H1 (cell line): ENCODE results near the gene CACNB4. TPM values are rescaled to one million over a fixed set of nuclear protein-coding genes. Genes with fewer than 3 reads are reported as not detected.

Experiments used
- CTCF ChIA-PET: fragments of 300-600 bp; sonication (Branson Sonifier 250); formaldehyde crosslinking; loops from one replicate; lab custom pipeline; 2021; ENCODE audit not compliant: partially characterized antibody; lab: Charles Lee
- POLR2A ChIA-PET: fragments of 300-600 bp; sonication (Branson Sonifier 250); formaldehyde crosslinking; loops from one replicate; lab custom pipeline; 2021; ENCODE audit warnings: inconsistent platforms; ENCODE audit not compliant: partially characterized antibody; lab: Charles Lee
- DNase-seq, 2 experiments: peaks; one replicate each; pipeline versions ENCODE4 v3.0.0 to v3.0.0-alpha.2; 2010 to 2022; ENCODE audit warnings: low spot score in 2 of 2, low read depth in 1 of 2, mixed read lengths in 1 of 2
- FAIRE-seq: peaks from 2 replicates; lab custom pipeline; 2011; peaks lifted over from hg19 to GRCh38; lab: Jason Lieb, UNC
- H2AFZ ChIP-seq: 2 replicates; pipeline ENCODE4 v1.8.1; 2012; ENCODE audit warnings: low read length, inconsistent platforms
- H2AK5ac ChIP-seq: 2 replicates; pipeline ENCODE4 v1.6.1; 2013; ENCODE audit warnings: low read depth, low read length
- H2BK120ac ChIP-seq: replicated peaks from 2 replicates; pipeline ENCODE3; 2013; ENCODE audit warnings: low read depth, low read length, inconsistent platforms
- H2BK12ac ChIP-seq: 2 replicates; pipeline ENCODE4 v1.6.1; 2013; ENCODE audit warnings: low read depth, low read length
- H2BK15ac ChIP-seq: 2 replicates; pipeline ENCODE4 v1.6.1; 2013; ENCODE audit warnings: low read length
- H2BK20ac ChIP-seq: 2 replicates; pipeline ENCODE4 v1.6.1; 2013; ENCODE audit warnings: low read length
- H2BK5ac ChIP-seq: 2 replicates; pipeline ENCODE4 v1.6.1; 2013; ENCODE audit warnings: low read depth, low read length
- H3K14ac ChIP-seq: 2 replicates; pipeline ENCODE4 v1.6.1; 2013; ENCODE audit warnings: inconsistent platforms; ENCODE audit not compliant: insufficient read length
- H3K18ac ChIP-seq: 2 replicates; pipeline ENCODE4 v1.6.1; 2013; ENCODE audit warnings: low read length; ENCODE audit errors: extremely low read depth
- H3K23ac ChIP-seq: 2 replicates; pipeline ENCODE4 v1.6.1; 2013; ENCODE audit warnings: inconsistent platforms; ENCODE audit not compliant: insufficient read length
- H3K23me2 ChIP-seq: 2 replicates; pipeline ENCODE4 v1.6.1; 2013; ENCODE audit warnings: low read depth, low read length
- H3K27ac ChIP-seq: 2 replicates; pipeline ENCODE4 v1.6.1; 2011; ENCODE audit warnings: low read depth, low read length, inconsistent platforms
- H3K27me3 ChIP-seq, 4 experiments: replicated peaks in 1 of 4; 1 replicate in 1 of 4; 2 replicates in 3 of 4; pipeline versions ENCODE4 v1.6.1 to v1.8.1; 2011 to 2013; ENCODE audit warnings: low read length in 3 of 4, mild to moderate bottlenecking in 3 of 4, inconsistent platforms in 2 of 4, mixed read lengths in 2 of 4, moderate library complexity in 1 of 4; ENCODE audit not compliant: control insufficient read depth in 3 of 4, insufficient read depth in 3 of 4; ENCODE audit errors: extremely low read depth in 1 of 4
- H3K36me3 ChIP-seq, 4 experiments: 2 replicates each; pipeline versions ENCODE4 v1.6.1 to v1.8.1; 2011 to 2013; ENCODE audit warnings: mild to moderate bottlenecking in 4 of 4, low read length in 3 of 4, moderate library complexity in 2 of 4, control low read depth in 1 of 4, inconsistent platforms in 1 of 4; ENCODE audit not compliant: insufficient read depth in 4 of 4, control insufficient read depth in 2 of 4
- H3K4ac ChIP-seq: replicated peaks from 2 replicates; pipeline ENCODE3; 2013; ENCODE audit warnings: low read length, low read depth, mixed read lengths, inconsistent platforms; ENCODE audit not compliant: insufficient read length
- H3K4me1 ChIP-seq, 4 experiments: replicated peaks in 1 of 4; 1 replicate in 1 of 4; 2 replicates in 3 of 4; pipeline versions ENCODE4 v1.6.1 to v1.8.1; 2011 to 2013; ENCODE audit warnings: low read length in 3 of 4, inconsistent platforms in 2 of 4, mixed read lengths in 1 of 4; ENCODE audit not compliant: insufficient read depth in 4 of 4, control insufficient read depth in 3 of 4
- H3K4me2 ChIP-seq, 2 experiments: 2 replicates each; pipeline versions ENCODE4 v1.6.1 to v1.8.1; 2011 to 2013; ENCODE audit warnings: low read depth in 2 of 2, low read length in 2 of 2, control low read depth in 1 of 2, inconsistent platforms in 1 of 2, mild to moderate bottlenecking in 1 of 2; ENCODE audit not compliant: insufficient read depth in 1 of 2
- H3K4me3 ChIP-seq, 4 experiments: fragments of 200-600, 300-600 bp in 1 of 4; sonication (generic), shearing (Covaris generic), sonication (Bioruptor Twin) in 1 of 4; 2 replicates each; pipeline versions ENCODE4 v1.5.1 to v1.8.1; 2011 to 2016; ENCODE audit warnings: low read length in 4 of 4, low read depth in 3 of 4, control low read depth in 2 of 4, inconsistent platforms in 2 of 4, mild to moderate bottlenecking in 2 of 4, mixed read lengths in 1 of 4, moderate library complexity in 1 of 4; ENCODE audit not compliant: insufficient read depth in 2 of 4; ENCODE audit errors: extremely low read depth in 1 of 4
- H3K56ac ChIP-seq: replicated peaks from 2 replicates; pipeline ENCODE3; 2013; ENCODE audit warnings: low read depth, mild to moderate bottlenecking, mixed read lengths, low read length, inconsistent platforms; ENCODE audit not compliant: insufficient read length
- H3K79me1 ChIP-seq: 2 replicates; pipeline ENCODE4 v1.6.1; 2013; ENCODE audit warnings: low read depth, low read length, control low read depth
- H3K79me2 ChIP-seq, 2 experiments: 2 replicates each; pipeline versions ENCODE4 v1.6.1 to v1.8.1; 2012 to 2013; ENCODE audit warnings: low read length in 2 of 2, mild to moderate bottlenecking in 2 of 2, inconsistent platforms in 1 of 2; ENCODE audit not compliant: insufficient read depth in 2 of 2, control insufficient read depth in 1 of 2
- H3K9ac ChIP-seq, 4 experiments: replicated peaks in 1 of 4; 1 replicate in 1 of 4; 2 replicates in 3 of 4; pipeline versions ENCODE4 v1.6.1 to v1.8.1; 2011 to 2013; ENCODE audit warnings: low read depth in 3 of 4, low read length in 3 of 4, control low read depth in 2 of 4, mild to moderate bottlenecking in 2 of 4, moderate library complexity in 2 of 4, inconsistent platforms in 1 of 4; ENCODE audit errors: extremely low read depth in 1 of 4
- H3K9me3 ChIP-seq, 2 experiments: 2 replicates each; pipeline versions ENCODE4 v1.6.1 to v1.8.1; 2012 to 2013; ENCODE audit warnings: mild to moderate bottlenecking in 2 of 2, moderate library complexity in 2 of 2, control low read depth in 1 of 2, inconsistent platforms in 1 of 2, low read depth in 1 of 2, low read length in 1 of 2, mixed read lengths in 1 of 2; ENCODE audit not compliant: insufficient read depth in 2 of 2
- H4K20me1 ChIP-seq, 2 experiments: replicated peaks in 1 of 2; 2 replicates each; pipeline versions ENCODE3 to v1.8.1; 2011 to 2013; ENCODE audit warnings: inconsistent platforms in 2 of 2, low read length in 2 of 2, mild to moderate bottlenecking in 1 of 2; ENCODE audit not compliant: insufficient read depth in 2 of 2, control insufficient read depth in 1 of 2
- H4K5ac ChIP-seq: 2 replicates; pipeline ENCODE4 v1.6.1; 2013; ENCODE audit warnings: low read length, low read depth, mixed read lengths, inconsistent platforms; ENCODE audit not compliant: insufficient read length
- H4K8ac ChIP-seq: 2 replicates; pipeline ENCODE4 v1.8.0; 2013; ENCODE audit warnings: mild to moderate bottlenecking, moderate library complexity, low read length, inconsistent platforms; ENCODE audit not compliant: insufficient read depth; ENCODE audit errors: extremely low read depth
- H4K91ac ChIP-seq: replicated peaks from 2 replicates; pipeline ENCODE3; 2013; ENCODE audit warnings: low read length, mixed read lengths, inconsistent platforms; ENCODE audit not compliant: insufficient read length
- HDAC6 ChIP-seq: IDR thresholded peaks from one replicate; pipeline ENCODE4 v1.7.1; 2012; ENCODE audit warnings: low read depth, mild to moderate bottlenecking, inconsistent platforms, low read length, moderate library complexity
- POLR2A ChIP-seq, 2 experiments: IDR thresholded peaks; 1 replicate in 1 of 2; 2 replicates in 1 of 2; pipeline ENCODE4 v1.6.1; 2011; ENCODE audit warnings: low read depth in 2 of 2, low read length in 2 of 2, mild to moderate bottlenecking in 2 of 2; ENCODE audit errors: control extremely low read depth in 1 of 2
- SRF ChIP-seq: IDR thresholded peaks from 2 replicates; pipeline ENCODE4 v1.6.1; 2011; ENCODE audit warnings: mild to moderate bottlenecking, low read depth, low read length, moderate library complexity
- TEAD4 ChIP-seq: IDR thresholded peaks from 2 replicates; pipeline ENCODE4 v1.6.1; 2012; ENCODE audit warnings: low read depth, low read length, inconsistent platforms, mixed read lengths
- WGBS, 2 experiments: shearing (Covaris generic) in 1 of 2; methylation state at CpG; one replicate each; pipeline versions ENCODE4 v1.1.6 to v1.1.7; 2013 to 2015; ENCODE audit warnings: low lambda C conversion rate in 2 of 2, mixed read lengths in 2 of 2, inconsistent platforms in 1 of 2, low coverage in 1 of 2, missing lambda C conversion rate in 1 of 2; ENCODE audit not compliant: insufficient replicate concordance in 2 of 2, insufficient coverage in 1 of 2, insufficient read length in 1 of 2; ENCODE audit errors: extremely low coverage in 1 of 2, missing lambda C conversion rate in 1 of 2; 5-methylcytosine and 5-hydroxymethylcytosine counted together
- polyA plus RNA-seq, 7 experiments: library from polyadenylated mRNA; depleted of rRNA in 3 of 7; stranded (reverse) in 5 of 7; unstranded in 2 of 7; fragments of >200 nt in 5 of 7; fragments of 200-250 nt in 2 of 7; gene quantifications; 1 replicate in 5 of 7; 2 replicates in 1 of 7; 4 replicates in 1 of 7; pipeline versions ENCODE4 v1.2.1 to v1.2.3, GENCODE V29; 2011 to 2013; ENCODE audit warnings: missing spikeins in 2 of 7, mixed read lengths in 2 of 7
- total RNA-seq: library from RNA; stranded (reverse); fragmentation: NEBNext Ultra II Directional; extraction: Animal tissue kit (Norgen Biotek cat#: 25700); gene quantifications from 2 replicates; pipeline ENCODE4 v1.2.1, GENCODE V29; 2021
- TF ChIP-seq, protein P1 (sequence below): IDR thresholded peaks from 2 replicates; pipeline ENCODE4 v1.6.1; 2011; ENCODE audit warnings: low read length, improper control_type of control experiment

CACNB4 gene
- total and polyA plus RNA-seq, 2 of the 8 experiments (the other 6 are each of a cell fraction or from before 2014, with no cell fraction given): 2.0 to 4.0 TPM

- Histone ChIP-seq H3K27me3 (no peaks in the 10 kb centered on the region), H3K79me1 (no peaks in the 10 kb centered on the region), H2BK12ac (no peak overlapping the region), H3K9me3 (no peaks in the 10 kb centered on the region), H2AFZ (no peak overlapping the region), H2BK20ac (no peak overlapping the region), H4K91ac (no peak overlapping the region), H3K23ac (no peak overlapping the region), H3K27ac (no peak overlapping the region), H2BK120ac (no peak overlapping the region), H3K4me3 (no peak overlapping the region), H2BK15ac (no peak overlapping the region), H3K4me1 (peaks cover 0 to 3% (median under 1%) of the 10 kb centered on the region in 4 experiments; a peak in 1 of 7 replicates), H4K5ac (no peak overlapping the region), H3K36me3 (no peaks in the 10 kb centered on the region), H2BK5ac (no peak overlapping the region), H3K14ac (no peak overlapping the region), H3K18ac (no peak overlapping the region)
- no peak for FAIRE-seq
- WGBS, 2 experiments: 90% methylated on average over 11 of the region's 11 CpGs; no CpG with 5 or more reads in 1 of the 2 experiments
- DNase-seq: no peak
- no peak for TF ChIP-seq HDAC6
- TF ChIP-seq TEAD4: no peak
- TF ChIP-seq, protein P1, sequence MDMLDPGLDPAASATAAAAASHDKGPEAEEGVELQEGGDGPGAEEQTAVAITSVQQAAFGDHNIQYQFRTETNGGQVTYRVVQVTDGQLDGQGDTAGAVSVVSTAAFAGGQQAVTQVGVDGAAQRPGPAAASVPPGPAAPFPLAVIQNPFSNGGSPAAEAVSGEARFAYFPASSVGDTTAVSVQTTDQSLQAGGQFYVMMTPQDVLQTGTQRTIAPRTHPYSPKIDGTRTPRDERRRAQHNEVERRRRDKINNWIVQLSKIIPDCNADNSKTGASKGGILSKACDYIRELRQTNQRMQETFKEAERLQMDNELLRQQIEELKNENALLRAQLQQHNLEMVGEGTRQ: no peak
- no peak for TF ChIP-seq POLR2A (IDR thresholded peaks at IDR 0.05; ENCODE audit: control extremely low read depth in 1 of 2, low read depth in 2 of 2, low read length in 2 of 2)
- no peak for TF ChIP-seq SRF
- TF ChIP-seq, all 59 proteins: peak for 0
- Histone ChIP-seq H3K9ac (peak overlapping the region in 1 of 4 experiments; percentile 34; a peak in 1 of 7 replicates), H2AK5ac (no peak overlapping the region), H3K56ac (no peak overlapping the region), H3K23me2 (no peaks in the 10 kb centered on the region), H3K4ac (no peak overlapping the region), H4K20me1 (no peaks in the 10 kb centered on the region), H4K8ac (no peak overlapping the region), H3K4me2 (no peak overlapping the region), H3K79me2 (no peaks in the 10 kb centered on the region)
- ChIA-PET POLR2A (no interaction called here), CTCF (interaction anchor here (0.7 to 2.0 kb wide), 7 partner anchors 9 to 57 kb away, joined by 3 to 11 read pairs (median 4); no protein-coding TSS in a partner anchor)
These were observed 130.8 kb downstream of the CACNB4 start for GRCh38 chr2:151967829-151968722.
